HG03521 (cell line): ENCODE data around the gene HDAC10.

Source experiments
- ATAC-seq: cut with Tn5 transposase; IDR thresholded peaks from one replicate; pipeline ENCODE4 v1.9.1; 2021; ENCODE audit warnings: mild to moderate bottlenecking, moderate library complexity; ENCODE audit not compliant: unreplicated experiment

HDAC10 gene

DNA sequence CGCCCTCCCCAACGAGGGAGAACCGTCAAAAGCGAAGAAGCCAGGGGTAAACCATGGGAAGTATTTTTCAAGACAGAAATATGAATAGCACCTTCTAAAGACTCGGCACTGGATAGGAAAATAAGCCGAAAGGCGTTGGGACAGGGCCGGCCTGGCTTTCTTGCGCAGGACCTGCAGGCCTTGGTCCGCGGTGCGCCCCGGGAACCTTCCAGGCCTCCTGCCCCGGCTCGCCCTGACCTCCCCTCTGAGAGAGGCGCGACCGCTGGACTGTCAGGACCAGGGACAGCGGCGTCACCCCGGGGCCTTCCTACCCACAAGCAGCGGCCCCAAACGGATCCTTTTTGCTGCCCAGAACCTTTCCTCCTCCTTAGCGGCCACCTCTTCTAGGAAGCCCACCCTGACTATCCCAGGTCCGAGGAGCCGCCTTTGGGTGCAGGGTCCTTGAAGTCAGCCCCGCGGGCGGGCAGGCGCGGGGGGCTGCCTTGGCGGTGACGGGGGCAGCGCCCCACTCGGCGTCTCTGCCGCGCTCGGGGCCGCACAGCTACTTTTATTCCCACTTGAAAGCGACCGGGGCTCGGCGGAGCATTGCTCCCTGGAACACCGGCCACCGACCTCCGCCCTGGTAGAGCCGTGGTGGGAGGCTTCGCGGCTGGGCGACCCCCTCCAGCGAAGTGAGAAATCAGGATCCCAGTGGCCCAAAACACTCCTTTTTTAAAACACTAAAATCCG, 19.8 kb upstream of the HDAC10 start:
- ATAC-seq: peak; percentile 34

DNA sequence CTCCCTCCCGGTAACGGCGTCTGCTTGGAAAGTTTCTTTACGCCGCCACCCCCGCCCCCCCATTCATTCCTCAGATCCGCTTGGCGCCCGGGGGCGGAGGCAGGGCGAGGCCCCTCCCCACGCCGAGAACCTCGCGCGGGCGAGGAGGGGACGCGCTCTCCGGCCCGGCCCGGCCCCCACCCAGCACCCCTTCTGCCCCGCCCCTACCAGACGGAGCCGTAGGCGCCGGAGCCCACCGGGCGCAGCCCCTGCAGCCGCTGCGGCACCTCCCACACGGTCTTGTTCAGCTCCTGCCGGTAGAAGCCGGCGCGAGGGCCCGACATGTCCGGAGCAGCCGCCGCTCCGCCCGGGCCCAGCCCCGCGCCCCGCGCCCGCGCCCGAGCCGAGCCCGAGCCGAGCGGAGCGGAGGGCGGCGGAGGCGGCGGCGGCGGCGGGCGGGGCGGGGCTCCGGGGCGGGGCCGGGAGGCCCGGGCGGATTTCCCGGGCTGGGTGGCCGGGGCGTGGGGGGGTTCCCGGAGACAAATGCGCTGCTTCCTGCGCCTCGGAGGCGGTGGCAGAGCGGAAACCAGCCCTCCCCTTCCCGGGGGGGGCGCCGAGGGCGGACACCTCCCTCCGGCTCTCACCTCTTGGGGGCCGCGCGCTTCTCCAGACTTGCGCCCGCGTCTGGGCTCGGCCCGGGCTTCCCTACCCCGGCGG, 19.1 kb upstream of the HDAC10 start, which contains the start of gene MAPK11:
MAPK11 (minus strand) TSS at position 411 of the 696 bp plus-strand sequence; CDS start at position 323, 88 bp downstream.
- peak; percentile 30 for ATAC-seq

DNA sequence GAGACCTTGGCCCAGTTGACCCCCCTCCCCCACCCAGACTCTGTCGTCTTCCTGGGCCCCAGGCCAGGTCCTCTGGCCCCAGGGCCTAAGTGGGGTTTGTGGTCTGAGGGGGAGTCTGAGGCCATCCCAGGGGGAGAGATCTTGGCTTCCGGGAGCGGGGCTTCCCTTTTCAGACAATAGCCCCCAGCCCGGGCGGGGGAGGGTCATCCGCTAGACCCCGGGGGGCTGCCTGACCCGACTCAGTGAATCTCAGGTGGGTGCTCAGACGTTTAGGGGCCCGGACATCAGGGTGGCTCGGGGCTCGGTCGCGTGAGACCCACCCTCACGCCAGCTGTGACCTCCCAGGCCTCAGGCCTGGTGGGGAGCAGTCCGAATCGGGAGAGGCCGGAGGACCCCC, 18.5 kb upstream of the HDAC10 start:
- no peak for ATAC-seq

DNA sequence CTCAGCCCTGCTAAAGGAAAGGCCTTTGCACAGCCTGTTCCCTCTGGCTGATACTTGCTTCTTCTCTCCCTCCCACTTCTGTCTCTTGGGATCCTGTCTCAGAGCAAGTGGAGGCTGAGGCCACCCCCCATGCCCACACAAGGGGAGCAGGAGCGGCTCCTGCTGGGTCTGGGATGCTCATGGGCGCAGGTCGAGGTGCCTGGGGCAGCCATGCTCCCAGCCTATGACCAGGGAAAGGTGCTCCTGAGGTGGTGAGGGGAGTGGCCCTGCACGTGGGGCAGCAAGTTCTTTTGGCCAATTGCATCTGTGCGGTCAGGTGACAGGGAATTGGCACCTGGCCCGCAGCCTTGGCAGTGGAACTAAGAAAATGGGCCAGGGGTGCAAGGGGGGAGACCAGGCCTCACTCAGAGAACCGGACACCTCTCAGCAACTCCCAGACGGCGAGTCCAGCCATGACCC, 17.6 kb upstream of the HDAC10 start:
- ATAC-seq: no peak

DNA sequence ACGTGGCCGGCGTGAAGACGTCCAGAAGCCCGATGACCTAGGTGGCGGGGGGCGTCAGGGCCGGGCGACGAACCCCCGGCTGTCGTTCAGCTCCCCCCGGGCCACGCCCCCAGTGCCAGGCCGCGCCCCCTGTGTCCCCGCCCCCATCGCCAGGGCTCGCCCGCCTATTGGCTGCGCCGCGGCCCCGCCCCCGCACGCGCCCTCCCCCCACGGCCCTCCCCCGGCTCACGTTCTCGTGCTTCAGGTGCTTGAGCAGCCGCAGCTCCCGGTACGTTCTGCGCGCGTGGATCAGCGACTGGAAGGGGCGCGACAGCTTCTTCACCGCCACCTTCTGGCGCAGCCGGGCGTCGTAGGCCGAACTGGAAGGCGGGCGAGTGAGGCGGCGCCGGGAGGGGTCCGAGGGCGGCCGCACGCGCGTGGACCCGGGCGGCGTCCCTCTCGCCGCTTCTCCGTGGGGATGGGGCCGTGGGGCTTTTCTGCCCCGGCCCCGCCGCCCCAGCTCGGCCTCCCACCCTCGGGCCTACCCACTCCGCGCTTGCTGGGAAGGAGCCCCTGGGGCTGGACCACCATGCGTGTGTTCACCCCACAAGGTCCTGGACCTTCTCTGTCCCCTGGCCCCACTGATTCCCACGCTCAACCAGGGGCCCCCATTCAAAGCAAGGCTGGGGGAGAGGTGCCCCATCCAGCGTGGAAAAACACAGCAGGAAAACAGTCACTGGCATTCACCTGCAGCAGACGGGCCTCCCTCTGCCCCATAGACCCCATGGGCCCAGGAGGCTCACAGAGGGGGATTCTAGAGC, 16.7 kb upstream of the HDAC10 start:
- ATAC-seq: no peak

DNA sequence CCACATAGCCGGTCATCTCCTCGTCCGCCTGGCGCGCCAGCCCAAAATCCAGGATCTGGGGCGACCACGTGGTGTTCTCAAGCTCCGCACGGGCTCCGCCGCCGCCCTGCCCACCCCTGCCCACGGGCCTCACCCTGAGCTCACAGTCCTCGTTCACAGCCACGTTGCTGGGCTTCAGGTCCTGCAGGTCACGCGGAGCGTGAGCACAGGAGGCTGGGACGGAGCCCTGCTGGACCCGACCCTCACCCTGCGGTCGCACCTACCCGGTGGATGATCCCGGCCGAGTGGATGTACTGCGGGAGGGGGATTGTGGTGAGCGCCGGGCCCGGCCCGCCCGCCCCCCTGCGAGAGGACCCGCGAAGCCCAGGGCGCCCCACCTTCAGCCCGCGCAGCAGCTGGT, 15.9 kb upstream of the HDAC10 start:
- no peak for ATAC-seq

DNA sequence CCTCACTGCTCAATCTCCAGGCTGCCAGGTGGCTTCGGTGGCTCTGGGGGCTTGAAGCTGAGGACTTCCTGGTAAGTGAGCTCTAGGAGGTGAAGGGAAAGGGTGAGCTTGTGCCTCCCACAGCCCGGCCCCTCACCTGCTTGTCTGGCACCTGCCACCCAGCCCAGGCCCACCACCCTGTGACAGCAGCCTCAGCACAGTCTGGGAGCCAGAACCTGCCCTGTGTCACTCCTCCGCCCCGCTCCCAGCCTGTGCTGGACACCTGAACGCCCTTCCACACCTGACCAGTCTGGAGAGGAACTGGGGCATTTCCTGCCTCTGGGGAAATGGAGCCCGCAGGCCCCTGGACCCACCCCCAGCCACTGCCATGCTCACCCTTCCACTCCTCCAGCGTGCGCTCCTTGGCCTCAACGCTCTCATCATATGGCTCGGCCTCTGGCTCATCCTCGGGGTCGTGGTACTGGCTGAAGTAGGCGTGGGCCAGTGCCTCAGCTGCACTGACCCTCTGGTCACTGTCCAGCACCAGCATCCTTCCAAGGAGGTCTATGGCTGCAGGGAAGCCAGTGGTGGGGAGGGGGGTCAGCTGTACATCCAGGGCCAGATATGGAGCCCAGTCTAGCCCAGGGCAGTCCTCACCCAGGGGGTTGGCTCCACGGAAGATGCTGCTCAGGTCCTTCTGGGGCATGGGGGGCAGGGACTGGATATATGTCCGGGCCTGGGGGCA, 14.0 kb upstream of the HDAC10 start:
- no peak for ATAC-seq

DNA sequence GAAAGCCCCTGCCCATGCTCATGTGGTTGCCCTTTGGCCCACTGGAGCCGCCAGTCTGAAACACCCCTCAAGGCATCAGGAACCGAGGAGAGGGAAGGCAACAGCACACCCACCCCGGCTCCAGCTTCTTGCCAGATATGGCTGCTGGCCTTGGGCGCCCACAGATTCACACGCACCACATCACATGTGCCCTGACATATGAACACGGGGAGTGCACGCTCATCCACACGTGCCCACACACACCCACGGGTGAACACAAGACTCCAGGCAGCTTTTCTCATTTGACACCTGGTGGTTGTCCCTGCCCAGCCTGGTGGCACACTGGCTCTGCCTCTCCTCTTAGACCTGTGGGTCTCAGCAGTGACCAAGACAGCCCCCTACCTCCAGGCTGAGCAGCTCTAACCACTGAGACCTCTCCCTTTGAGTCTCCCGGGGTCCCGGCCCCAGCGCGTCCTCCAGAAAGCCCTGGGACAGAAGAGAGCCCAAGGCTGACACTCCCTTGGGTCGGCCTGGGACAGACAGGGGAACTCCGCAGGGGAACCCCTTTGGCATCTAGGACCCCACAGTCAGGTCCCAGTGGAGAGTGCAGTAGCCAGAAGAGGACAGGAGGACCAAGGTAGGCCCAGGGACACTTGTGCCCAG, 13.2 kb upstream of the HDAC10 start:
- ATAC-seq: no peak

DNA sequence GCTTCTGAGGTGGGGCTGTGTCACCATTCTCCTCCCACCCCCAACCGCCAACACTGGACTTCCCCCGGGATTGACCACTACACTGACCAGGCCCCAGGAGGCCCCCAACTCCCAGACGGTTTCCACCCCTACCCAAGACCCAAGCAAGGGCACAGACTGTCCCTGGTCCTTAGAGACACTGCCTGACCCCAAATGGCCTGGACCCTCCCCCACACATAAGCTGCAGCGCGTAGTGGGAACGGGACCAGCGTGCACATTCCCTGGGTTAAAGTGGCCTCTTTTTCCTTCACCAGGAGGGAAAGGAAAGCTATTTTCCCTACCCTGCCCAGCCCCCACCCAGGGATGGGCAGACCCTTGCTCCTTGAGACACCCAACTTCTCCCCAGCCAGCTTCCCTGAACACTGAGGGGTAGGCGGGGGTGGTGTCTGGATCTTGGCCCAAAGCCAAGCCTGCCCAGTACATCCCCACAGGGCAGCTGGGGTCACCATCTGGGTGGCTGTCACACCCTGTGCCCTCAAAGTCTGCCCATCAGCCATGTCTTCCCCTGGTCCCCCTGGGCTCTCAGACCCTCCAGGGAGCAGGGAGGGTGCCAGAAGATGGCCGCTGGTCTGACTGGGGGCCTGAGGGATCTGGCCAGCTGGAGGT, 12.0 kb upstream of the HDAC10 start:
- no peak for ATAC-seq

DNA sequence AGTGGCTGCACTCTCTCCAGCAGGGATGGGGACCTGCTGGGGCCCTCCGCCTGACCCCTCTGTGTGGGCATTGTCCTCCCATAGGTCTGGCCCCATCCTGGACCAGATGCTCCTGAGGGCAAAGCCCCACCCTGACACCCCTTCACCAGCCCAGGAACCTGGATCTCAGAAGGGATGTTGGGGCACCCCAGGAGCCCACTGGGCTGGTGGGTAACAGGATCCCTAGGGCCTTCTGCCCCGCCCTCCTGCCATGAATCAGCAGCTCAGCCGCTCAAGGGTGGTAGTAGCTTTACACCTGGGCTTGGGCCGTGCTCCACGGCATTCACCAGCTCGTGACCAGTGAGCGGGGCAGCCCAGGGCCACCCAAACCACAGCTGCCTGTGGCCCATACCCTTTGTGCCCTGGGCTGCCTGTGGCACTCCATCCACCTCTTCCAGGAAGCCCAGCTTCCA, 11.4 kb upstream of the HDAC10 start:
- ATAC-seq: no peak

DNA sequence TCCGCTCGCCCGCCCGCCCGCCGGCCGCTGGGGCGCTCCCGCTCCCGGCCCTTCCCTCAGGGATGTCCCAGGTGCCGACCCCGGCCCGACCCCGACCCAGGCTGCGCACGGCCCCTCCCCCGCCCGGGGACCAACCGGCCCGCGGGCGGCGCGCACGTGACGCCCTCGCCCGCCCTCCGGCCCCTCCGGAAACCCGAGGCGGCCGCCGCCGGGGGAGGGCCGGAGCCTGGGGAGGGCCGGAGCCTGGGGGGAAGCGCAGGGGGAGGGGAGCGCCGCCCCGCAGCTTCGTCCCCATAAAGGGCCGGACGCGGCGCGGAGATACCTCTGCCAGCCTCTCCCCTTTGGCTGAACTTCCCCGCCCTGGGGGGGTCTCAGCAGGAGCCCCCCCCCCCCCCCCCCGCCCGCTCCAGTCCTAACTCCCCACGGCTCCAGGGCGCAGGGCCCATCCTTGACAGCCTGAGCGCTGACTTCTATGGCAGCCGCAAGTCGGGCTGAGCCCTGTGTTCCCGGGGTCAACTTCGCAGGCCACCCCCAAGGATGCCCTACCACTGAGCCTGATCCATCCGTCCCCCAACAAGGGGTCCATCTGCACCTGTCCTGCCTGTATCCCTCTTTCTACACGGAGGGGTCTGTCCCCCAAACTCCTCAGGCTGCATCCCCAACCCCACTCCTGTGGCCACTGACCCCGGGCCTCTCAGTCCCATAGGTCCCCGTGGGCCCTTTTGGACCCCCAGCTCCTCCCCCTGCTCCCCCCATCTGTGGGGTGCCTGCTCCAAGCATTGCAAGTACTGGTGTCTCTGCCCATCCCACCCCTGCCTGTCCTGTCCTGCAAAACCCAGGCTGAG, 10.8 kb upstream of the HDAC10 start, which contains the start of gene MAPK12:
MAPK12 (minus strand) TSS at position 69 of the 845 bp plus-strand sequence. CDS start 174 bp downstream, outside the sequence.
- peak; percentile 31 for ATAC-seq

DNA sequence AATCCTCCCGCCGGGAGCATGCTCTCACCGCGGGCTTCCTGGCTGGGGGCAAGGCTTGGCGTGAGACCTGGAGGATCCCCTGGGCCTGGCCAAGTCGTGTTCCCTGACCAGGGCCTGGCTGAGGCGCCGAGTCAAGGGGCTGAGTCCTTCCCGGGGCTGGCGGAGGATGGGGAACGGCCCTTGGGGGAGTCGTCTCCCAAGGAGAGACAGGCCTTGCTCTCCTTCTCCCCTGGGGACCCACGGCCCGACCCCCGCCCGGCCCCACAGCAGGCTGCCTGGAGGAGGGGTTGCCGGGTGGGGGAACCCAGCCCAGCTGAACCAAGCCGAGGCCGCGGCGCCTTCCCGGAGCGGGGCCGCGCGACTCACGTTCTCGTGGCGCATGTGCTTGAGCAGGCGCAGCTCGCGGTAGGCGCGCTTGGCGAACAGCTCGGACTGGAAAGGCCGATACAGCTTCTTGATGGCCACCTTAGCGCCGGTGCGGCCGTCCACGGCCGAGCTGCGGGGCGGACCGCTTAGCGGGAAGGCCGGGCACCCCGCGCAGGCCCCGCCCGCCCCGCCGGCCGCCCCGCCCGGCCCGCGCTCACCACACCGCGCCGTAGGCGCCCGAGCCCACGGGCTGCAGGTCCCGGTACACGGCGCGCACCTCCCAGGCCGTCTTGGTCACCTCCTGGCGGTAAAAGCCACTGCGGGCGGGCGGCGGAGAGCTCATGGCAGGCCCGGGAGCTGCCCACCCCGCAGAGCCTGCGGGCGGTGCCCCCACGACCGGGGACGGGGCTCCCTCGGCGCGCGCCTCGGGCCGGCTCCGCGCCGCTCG, 9.9 kb upstream of the HDAC10 start:
- peak; percentile 42 for ATAC-seq

DNA sequence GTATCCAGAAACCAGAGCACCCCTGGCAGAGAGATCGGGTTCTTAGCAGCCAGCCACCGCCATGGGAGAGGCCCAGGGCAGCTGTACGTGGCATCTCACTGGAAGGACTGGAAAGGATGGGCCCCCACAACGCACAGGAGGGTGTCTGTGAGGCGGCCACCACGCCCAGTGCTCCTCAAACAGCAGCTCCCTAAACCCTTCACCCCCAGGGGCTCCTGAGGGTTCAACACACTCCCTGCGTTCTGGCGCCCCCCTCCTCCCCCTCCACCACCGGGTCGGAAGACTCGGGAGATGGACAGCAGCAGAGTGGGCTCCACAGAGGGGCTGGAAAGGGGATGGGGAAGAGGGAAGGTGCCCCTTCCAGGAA, 9.4 kb upstream of the HDAC10 start:
- no peak for ATAC-seq

DNA sequence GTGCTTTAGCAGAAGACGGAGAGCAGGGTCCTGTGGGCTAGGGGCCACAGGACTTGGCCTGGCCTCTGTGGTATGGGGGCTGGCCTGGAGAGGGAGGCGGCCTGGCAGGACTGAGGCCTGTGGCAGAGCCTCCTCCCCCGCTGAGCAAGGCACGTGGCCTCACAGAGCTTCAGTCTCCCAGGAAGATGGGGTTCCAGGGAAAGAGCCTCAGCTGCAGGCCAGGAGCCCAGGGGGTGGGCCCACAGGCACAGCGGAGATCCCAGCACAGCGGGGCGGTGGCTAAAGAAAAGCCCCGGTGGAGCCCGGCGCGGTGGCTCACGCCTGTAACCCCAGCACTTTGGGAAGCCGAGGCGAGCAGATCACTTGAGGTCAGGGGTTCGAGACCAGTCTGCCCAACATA, 8.2 kb upstream of the HDAC10 start:
- ATAC-seq: no peak

DNA sequence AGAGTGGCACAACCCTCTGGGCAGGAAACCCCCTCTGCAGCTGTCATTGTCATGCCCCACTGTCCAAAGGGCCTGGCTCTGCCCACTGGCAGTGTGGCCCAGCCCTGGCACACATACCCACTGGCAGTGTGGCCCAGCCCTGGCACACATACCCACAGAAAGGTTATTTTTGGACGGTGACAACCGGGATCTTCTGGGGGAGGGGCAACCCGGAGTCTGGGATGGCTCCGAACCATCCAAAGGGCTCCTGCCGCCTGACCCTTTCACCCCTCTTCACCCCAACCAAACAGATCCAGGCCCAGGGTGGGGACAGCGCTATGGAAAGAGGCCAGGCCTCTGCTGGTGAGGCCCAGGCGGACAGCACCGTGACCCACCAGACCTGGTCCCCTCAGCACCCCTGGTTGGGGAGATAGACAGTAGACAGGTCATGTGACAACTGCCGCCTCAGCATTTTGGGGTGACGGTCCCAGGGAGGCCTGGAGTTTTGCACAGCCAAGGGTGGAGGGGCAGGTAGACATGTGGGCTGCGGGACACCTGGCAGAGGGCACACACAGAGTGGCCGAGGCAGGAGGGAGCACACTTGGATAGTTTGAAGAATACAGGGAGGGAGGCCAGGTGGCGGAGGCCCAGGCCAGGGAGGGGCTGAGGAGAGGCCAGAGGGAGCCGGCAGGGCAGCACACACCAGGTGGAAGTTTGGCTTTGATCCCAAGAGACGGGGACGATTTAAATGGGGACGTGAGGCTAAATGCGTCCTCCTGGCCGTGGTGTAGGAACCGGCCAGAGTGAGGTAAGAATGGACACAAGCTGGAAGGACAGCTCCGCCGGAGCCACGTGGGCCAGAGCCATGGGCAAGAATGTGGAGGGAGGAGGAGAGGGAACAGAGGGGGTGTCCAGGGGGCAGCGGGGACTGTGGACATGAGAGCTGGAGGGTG, 7.6 kb upstream of the HDAC10 start:
- ATAC-seq: no peak

DNA sequence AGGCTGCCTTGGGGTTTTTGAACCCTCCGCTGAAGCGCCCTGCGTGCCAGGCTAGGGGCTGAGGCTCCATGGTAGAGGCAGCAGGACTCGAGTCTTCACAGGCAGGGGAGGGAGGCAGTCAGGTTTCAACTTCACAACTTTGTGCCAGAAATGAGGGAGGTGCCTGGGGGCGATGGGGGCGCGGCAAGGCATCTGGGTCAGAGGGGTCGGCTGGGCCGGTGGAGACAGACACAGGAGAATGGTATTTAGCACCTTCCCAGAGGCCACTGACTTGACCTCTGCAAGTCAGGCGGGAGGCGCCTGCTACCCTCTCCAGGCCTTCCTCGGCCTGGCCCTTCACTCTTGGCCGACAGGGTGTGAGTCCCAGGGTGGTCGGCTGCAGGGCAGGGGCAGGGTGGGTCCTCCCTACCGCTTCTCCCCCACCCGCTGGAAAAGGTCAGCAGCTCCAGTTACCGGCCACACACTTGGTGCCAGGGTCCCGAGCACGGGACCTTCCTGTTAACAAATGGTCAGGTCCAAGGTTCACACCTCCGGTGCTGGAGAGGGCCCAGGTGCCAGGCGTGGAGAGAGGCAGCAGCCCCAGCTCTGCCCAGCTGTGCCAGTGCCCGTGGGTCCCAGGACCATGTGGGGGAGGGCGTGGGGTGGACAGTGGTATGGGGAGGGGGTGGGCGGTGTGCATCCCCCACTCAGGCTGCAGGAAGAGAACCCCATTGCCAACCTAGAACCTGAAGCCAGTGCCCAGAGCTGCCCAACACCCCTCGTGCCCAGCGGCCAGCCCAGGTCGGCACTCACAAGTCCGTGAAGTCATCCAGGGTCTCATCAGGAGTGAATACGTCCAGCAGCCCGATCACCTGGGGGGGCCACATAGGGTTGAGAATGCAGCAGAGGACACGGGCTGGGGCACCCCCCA, 6.6 kb upstream of the HDAC10 start:
- no peak for ATAC-seq
